GM10248 (cell line): Measurements from ENCODE around the gene STRN.
"Not testable (repeated sequence)": the region's sequence is repeated elsewhere in the genome, so short reads cannot be mapped to it uniquely, and the experiment has no call there.

ENCODE experiments used
- CTCF ChIA-PET: fragments of 300-600 bp; sonication (Branson Sonifier 250); formaldehyde crosslinking; extraction: SDS; loops from one replicate; lab custom pipeline; 2021; ENCODE audit warnings: antibody characterized with exemption; lab: Yijun Ruan, JAX
- POLR2A ChIA-PET: fragments of 350-650 bp; sonication (Branson Sonifier 250); formaldehyde crosslinking; extraction: SDS; loops from one replicate; lab custom pipeline; 2020; ENCODE audit warnings: antibody characterized with exemption; lab: Yijun Ruan, JAX
- DNase-seq: peaks from one replicate; pipeline ENCODE4 v3.0.0; 2012; ENCODE audit errors: extremely low spot score
- CTCF ChIP-seq: IDR thresholded peaks from 2 replicates; pipeline ENCODE4 v1.5.1; 2012; ENCODE audit warnings: mild to moderate bottlenecking, low read depth; ENCODE audit errors: extremely low read depth, missing control alignments, control extremely low read depth

STRN gene

GRCh38 chr2:36926175-36927132 is 39.9 kb downstream of the STRN start:
- CTCF ChIA-PET = interaction anchor here (1.0 to 1.3 kb wide), 3 partner anchors 8 to 23 kb away, joined by 3 read pairs; no protein-coding TSS in a partner anchor
- DNase-seq, POLR2A ChIA-PET: not testable (repeated sequence)

DNA sequence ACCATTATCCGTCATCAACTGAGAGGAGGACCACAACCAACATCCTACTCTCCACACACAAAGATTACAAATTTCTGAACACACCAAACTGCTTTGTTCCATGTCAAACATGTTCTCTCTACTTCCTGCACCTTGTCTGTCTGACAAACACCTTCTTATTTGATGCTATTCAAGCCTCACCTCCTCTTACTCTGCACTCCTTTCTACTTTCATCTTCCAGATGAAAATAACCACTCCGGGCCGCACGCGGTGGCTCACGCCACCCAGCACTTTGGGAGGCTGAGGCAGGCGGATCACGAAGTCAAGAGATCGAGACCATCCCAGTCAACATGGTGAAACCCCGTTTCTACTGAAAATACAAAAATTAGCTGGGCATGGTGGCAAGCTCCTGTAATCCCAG is 43.7 kb downstream of the STRN start:
- DNase-seq, POLR2A ChIA-PET, CTCF ChIA-PET: not testable (repeated sequence)

- CTCF ChIA-PET = no interaction called here
Measured at GRCh38 chr2:36921984-36922383, 44.4 kb downstream of the STRN start.

GRCh38 chr2:36919041-36919837 is 47.1 kb downstream of the STRN start:
- no peak for TF ChIP-seq CTCF
- CTCF ChIA-PET = interaction anchor here (0.8 to 2.3 kb wide), 5 partner anchors 8 to 20 kb away, joined by 3 to 14 read pairs (median 3); no protein-coding TSS in a partner anchor
- POLR2A ChIA-PET = no interaction called here
- no peak for DNase-seq

More at GRCh38 chr2:36921984-36922383, 44.4 kb downstream of the STRN start:
- POLR2A ChIA-PET = no interaction called here
- no peak for DNase-seq
- TF ChIP-seq CTCF = no peak

DNA sequence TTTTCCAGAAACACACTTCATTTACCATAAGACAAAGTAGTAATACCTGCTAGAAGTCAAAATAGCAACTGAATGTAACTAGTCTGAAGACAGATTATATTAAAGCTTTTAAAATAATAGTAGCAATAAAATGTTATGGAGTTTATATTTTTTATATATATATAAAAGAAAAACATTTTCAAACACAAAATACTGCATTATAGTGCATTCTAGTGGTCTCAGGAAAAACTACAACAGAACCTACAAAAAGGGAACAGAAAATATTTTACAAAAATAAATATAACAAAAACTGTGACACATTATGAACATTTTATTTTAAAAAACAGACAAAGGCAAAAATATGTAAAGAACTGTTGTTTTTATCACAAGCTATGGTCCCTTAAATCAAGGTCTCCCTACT is 48.0 kb downstream of the STRN start:
- ChIA-PET POLR2A (no interaction called here), CTCF (interaction anchor here (0.6 to 2.3 kb wide), 6 partner anchors 9 to 19 kb away, joined by 3 to 14 read pairs (median 3); no protein-coding TSS in a partner anchor)
- no peak for DNase-seq
- TF ChIP-seq CTCF = peak; percentile 24

DNA sequence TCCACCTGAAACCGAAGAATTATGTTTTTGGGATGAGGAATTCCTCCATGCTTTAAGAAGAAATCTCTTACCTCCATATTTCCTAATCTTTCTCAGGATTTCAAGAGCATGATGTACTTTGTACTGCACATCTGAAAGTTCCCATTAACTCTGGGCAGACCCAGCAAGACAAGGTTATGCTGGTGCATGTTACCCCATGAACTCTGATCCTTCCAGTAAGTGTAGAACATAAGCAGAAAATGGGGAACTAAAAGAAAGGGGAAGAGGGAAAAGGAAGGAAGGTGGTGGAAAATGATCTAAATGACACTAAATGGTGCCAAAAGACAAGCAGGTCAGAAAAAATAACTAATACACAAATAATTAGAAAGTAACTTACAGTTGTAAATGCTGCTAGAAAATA is 50.7 kb downstream of the STRN start:
- ChIA-PET CTCF (no interaction called here), POLR2A (no interaction called here)
- no peak for TF ChIP-seq CTCF
- no peak for DNase-seq

DNA sequence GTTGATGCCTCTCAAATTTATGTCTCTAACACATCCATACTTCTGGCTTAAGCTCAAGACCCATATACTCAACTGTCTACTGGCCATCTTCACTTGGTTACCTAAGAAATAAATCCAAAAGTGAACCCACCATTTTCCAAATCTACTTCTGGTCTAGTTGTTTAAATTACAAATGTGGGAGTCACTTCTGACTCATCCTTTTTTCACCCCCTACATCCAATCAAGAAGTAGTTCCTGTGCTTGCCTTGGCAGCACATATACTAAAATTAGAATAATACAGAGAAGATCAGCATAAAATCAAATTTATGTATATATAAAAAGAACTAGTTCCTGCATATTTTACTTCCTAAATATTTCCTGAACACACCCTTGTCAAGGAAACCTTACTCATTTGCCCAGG is 53.6 kb downstream of the STRN start:
- CTCF ChIA-PET = no interaction called here
- POLR2A ChIA-PET = no interaction called here

More for the DNA sequence above, 53.6 kb downstream of the STRN start:
- DNase-seq = no peak
- TF ChIP-seq CTCF = no peak
